HT-29 (cell line): ENCODE data around the gene CSMD2. TPM values are rescaled to one million over a fixed set of nuclear protein-coding genes. Genes with fewer than 3 reads are reported as not detected.

ENCODE experiments used
- DNase-seq: peaks from one replicate; pipeline ENCODE4 v3.0.0-alpha.2; 2015; ENCODE audit warnings: low spot score
- total RNA-seq: library from RNA; depleted of rRNA; stranded (reverse); fragments of >200 nt; shearing (Covaris generic); gene quantifications from 2 replicates; pipeline ENCODE4 v1.2.3, GENCODE V29; 2014

CSMD2 gene
- total RNA-seq, 1 experiment from 2014 or later, result not detected

- DNase-seq, result no peak
Measured at GRCh38 chr1:33692206-33693188, 472.5 kb downstream of the CSMD2 start.

DNA sequence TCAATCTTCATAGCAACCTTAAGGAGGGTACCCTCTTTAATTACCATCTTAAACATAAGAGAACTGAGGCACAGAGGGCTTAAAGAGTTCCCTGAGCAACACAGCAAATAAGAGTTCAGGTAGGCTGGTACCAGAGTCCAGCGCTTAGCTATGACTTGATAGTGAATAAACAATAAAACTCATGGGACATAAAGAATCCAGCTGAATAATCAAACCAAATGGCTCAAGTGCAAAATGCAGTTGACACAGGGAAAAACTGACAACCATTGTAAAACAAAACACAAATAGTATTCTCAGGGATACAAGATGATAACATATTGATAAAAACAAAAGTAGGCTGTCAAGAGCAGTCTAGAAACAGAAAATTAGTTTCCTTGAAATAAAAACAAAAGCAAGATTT, 478.0 kb downstream of the CSMD2 start:
- DNase-seq, result no peak

DNA sequence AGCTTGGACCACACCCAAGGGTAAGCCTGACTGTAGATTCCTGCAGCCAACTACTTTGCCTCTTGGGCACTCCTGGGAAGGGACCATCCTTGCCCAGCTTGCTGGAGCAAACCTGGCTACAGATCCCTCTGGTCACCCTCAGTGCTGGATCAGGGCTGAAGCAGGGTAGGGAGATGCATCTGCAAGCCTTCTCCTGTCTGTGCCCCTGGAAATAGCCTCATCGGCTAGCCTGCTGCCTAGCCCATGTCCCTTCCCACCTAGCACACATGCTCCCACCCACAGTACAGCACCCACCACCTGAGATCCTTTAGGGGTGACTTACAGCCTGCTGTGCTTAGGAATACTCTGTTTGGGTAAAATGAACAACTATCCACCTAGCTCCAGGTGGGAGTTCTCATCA, 478.5 kb downstream of the CSMD2 start:
- DNase-seq, result no peak

GRCh38 chr1:33685256-33685655, 479.8 kb downstream of the CSMD2 start:
- DNase-seq, result no peak

DNA sequence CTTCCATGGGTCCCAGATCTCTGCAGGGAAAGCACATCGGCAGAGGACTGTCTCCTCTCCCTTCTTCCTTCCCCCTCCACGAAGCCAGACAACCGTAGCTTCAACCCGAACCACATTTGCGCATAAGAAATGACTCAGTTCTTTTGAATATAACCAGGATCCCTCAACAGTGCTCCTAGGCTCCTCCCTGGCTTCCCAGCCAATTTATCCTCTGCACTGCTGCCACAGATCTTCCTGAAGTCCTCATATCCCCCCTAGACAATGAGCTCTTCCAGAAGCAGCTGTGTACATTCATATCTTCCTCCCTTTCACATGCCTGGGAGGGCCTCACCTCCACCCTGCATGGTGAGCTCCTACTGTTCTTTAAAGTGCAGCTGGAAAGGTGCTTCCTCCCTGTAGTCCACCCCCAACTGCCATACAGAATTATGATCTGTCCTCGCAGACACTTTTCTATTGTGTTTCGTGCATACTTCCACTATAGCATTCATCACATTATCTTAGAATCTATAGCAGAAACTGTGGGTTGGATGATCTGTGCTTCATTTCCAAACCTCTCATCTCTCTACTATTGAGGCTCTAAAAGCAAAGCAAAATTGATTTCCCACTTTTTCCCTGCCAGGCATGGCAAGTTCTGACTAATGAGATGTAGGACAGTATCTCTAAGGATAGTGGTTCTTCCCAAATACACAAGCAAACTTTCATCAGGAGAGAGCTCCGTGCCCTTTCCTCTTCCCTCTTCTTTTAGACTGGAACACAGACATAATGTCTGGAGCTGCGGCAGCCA, 480.4 kb downstream of the CSMD2 start:
- no peak for DNase-seq

- DNase-seq, result no peak
Measured at GRCh38 chr1:33683913-33684312, 481.1 kb downstream of the CSMD2 start.

DNA sequence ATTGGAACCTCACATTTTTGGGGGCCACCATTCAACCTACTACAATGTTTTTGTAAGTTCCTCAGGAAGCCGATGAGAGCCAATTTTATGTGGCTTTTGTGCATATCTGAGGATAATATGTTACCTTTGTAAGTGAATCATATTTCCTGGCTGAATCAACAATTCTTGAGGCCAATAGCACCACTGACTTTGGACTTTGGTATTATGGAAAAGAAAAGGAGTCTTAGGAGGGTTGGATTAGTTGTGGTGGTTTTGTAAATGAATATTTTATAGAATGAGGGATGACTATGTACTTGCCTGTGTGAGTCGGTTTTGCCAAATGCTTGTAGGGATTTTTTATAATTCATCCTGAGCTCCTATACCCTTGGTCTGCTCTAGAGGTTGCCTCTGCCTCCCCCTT, 482.7 kb downstream of the CSMD2 start:
- DNase-seq, result no peak

DNA sequence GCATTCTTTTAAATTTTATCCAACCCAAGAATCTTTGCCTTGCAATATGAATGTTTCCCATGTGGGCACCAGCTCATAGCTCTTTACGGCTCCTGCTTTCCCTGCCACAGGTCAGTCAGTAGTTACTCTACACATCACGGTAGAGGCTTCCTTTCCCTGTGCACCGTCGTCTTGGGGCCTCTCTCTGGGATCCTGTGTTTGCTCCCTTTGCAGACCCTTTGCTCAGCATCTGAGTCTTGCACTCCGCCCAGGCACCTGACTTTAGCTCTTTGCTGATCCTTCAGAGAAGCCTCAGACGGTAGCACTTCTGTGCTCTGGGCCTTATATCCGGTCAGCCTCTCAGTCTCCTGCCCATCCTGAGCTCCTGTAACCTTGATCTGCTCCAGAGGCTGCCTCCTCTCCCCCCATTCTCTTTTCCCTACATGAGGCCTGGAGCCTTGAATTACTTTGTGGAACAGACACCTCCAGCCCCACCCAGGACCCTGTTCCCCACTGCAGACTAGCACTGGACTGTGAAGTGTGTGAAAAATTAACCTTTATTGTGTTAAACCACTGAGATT, 484.7 kb downstream of the CSMD2 start:
- DNase-seq, result no peak

DNA sequence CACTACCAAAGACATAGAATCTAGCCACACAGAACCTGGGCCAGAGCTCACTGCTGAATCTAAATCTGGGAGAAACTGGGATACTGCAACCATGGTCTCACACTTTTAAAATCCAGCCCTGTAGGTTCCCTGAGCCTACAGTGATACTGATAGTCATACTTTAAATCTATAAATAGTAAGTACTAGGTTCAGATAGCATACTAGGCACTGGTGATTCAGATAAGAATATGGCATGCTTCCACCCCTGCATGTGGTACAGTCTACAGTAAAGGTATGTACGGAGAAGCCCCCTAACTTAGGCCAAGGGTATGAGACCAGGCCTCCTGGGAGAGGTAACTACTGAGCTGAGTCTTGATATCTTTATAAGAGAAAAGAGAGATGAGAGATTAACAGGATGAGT, 494.5 kb downstream of the CSMD2 start:
- no peak for DNase-seq

DNA sequence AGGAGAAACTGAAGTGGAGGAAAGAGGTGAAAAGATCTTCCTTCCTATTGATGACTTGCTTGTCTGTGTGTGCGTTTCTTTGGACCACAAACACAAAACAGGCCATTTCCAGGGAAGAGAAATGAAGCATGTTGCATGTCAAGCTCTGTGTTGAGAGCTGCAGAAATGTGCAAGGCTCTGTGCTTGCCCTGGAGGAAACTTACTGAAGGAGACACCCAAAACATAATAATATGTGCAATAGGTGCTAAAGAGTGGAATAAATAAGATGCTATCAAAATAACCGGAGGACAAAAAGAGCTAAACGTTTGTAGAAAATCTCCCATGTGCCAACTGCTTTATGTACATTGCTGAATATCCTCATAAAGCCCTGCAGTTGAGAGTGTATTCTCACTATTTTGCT, 496.3 kb downstream of the CSMD2 start:
- no peak for DNase-seq

GRCh38 chr1:33667386-33668282, 497.4 kb downstream of the CSMD2 start:
- DNase-seq, result no peak

- DNase-seq, result no peak
Measured at GRCh38 chr1:33666616-33667015, 498.4 kb downstream of the CSMD2 start.

DNA sequence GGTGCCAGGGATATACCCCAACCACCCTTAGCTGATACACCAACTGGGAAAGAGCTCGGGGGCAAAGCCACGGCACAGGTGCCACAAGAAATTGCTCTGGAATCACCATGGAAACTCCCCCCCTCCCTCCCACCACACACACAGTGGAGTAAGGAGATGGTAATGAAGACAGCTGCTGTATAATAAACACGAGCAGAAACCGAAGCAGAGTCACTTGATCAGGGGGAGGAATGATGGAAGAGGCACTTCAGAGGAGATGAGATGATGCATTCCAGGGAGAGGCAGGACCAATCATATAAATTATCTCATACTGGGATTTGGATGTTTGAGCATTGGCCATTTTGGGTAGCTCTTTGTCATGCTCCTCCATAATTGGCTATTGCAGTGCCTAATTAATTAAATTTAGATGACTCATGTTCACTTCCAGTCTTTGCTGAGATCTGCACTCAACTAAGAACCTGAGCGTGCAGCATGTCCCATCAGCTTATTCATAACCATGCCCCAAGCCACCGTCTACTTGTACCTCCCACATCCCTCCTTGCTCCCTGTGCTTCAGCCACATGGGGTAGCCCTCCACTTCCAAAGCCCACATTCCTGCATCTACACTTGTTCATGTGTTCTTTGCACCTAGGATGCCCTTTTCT, 503.1 kb downstream of the CSMD2 start:
- no peak for DNase-seq

DNA sequence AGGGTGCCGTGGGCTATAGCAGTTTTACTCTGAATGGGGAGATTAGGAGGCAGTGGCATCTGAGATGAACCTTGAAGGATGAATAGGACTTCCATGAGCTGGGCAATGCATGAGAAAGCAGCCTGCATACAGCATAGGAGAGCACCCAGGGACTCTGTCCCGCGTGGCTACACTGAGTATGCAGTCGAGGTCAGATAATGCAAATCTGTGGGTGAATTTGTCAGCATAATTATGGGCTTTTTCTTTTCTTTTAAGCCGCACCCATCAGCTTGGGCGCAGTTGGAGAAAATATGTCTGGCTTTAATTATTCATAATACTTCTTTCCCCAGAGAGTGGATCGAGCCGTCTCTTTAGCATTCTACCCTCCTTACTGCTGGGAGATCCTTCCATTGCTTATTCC, 504.1 kb downstream of the CSMD2 start:
- DNase-seq, result no peak

DNA sequence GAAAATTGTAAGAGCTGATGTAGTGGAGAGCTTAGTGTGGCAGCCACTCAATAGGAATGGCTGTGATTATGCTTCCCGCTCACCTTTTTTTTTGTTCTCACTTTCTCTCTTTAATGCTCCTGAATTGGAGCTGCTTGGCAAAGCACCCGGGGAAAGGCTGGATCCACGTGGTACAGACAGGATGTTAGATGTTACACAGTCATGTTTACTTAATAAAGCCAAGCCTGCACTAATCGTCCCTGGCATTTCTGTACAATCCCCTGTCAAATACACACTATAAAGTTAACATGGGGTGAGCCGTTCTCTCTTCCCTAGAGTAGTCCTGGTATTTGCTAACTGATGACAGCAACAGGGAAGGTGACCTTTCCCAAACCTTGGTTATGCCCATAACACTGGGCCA, 504.8 kb downstream of the CSMD2 start:
- no peak for DNase-seq

DNA sequence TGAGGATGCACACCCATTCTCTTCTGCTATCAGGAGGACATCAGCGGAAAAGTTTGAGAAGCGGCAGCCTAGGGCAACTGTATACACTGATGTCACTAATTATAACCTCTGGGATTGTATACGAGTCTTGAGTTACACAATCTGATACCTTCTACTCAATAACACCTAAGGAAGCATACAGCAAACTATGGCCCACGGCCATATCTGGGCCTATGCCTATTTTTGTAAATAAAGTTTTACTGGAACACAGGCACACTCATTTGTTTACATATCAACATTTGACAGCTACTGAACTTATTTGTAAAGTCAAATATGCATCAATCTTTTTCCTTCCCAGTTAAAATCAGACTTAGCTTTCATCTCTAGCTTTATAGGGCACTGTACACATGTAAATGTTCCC, 505.4 kb downstream of the CSMD2 start:
- DNase-seq, result no peak

- no peak for DNase-seq
Measured at GRCh38 chr1:33657833-33658232, 507.2 kb downstream of the CSMD2 start.

GRCh38 chr1:33656467-33657005, 508.5 kb downstream of the CSMD2 start:
- DNase-seq, result no peak

DNA sequence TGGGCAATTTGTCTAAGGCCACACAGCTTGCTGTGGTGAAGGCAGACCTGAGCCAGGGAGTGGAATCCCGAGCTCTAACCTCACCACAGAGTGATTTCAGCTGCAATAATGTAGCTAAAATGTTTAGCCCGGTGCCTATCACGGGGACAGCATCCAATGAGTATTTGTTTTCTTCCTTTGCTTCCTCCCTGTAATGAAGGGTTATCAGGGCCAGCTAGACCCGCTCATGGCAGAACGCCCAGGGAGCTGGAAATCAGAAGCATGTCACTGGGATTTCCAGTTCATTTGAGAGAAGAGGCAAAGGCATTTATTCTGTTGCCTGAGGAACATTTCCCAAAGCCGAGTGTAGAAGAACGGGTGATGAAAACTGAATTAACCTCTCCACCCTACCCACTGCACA, 509.5 kb downstream of the CSMD2 start:
- DNase-seq, result no peak

DNA sequence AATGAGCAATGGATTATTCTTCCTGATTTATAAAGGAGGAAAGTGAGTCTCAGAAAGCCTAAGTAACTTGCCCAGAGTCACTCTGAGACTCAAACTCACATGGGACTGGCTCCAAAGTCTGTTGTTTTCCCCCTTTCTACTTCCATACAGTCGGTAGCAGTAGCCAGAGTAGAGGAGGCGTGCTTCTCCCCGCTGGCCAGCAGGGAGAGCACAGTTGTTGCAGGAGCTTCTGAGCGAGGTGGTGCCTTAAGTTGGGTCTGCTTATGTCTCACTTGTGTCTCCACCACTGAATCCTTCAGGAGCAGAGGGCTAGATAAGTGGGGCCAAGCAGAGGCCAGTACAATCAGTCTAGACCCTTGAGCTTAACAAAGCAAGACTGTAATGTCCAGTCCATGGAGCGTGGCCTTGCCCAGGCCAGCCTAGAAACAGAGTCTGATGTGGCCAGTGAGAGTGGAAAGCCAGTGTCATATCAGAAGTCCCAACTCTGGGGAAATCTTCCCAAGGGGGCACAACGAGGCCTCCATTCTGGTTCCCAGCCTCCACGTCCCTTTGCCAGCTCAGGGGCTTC, 510.7 kb downstream of the CSMD2 start:
- DNase-seq, result peak; percentile 12
